GM18526 (cell line): Measurements from ENCODE around the gene CCDC68.

ENCODE experiments used
- POLR2A ChIP-seq: IDR thresholded peaks from 3 replicates; pipeline ENCODE4 v1.6.1; 2011; ENCODE audit not compliant: insufficient read length; ENCODE audit errors: extremely low read depth

Gene CCDC68

GRCh38 chr18:54945576-54946125 is 13.6 kb downstream of the CCDC68 start:
- no peak for TF ChIP-seq POLR2A

GRCh38 chr18:54942569-54942968 is 16.7 kb downstream of the CCDC68 start:
- TF ChIP-seq POLR2A = no peak

- no peak for TF ChIP-seq POLR2A
These were observed 17.1 kb downstream of the CCDC68 start for GRCh38 chr18:54942144-54942543.

GRCh38 chr18:54939361-54939917 is 19.8 kb downstream of the CCDC68 start:
- TF ChIP-seq POLR2A = no peak

GRCh38 chr18:54938506-54938905 is 20.8 kb downstream of the CCDC68 start:
- no peak for TF ChIP-seq POLR2A

- TF ChIP-seq POLR2A = no peak
These were observed 26.8 kb downstream of the CCDC68 start for GRCh38 chr18:54932472-54932871.

- TF ChIP-seq POLR2A = no peak
These were observed 28.1 kb downstream of the CCDC68 start for GRCh38 chr18:54931152-54931551.

- no peak for TF ChIP-seq POLR2A
These were observed 31.0 kb downstream of the CCDC68 start for GRCh38 chr18:54928236-54928635.

GRCh38 chr18:54926593-54927325 is 32.5 kb downstream of the CCDC68 start:
- no peak for TF ChIP-seq POLR2A

- no peak for TF ChIP-seq POLR2A
These were observed 34.3 kb downstream of the CCDC68 start for GRCh38 chr18:54924948-54925347.

- no peak for TF ChIP-seq POLR2A
These were observed 35.8 kb downstream of the CCDC68 start for GRCh38 chr18:54923339-54923956.

GRCh38 chr18:54919412-54919811 is 39.8 kb downstream of the CCDC68 start:
- no peak for TF ChIP-seq POLR2A

- no peak for TF ChIP-seq POLR2A
These were observed 41.2 kb downstream of the CCDC68 start for GRCh38 chr18:54918060-54918459.

- no peak for TF ChIP-seq POLR2A
These were observed 42.8 kb downstream of the CCDC68 start for GRCh38 chr18:54916507-54916906.

GRCh38 chr18:54914816-54915215 is 44.4 kb downstream of the CCDC68 start:
- no peak for TF ChIP-seq POLR2A

GRCh38 chr18:54911551-54911950 is 47.7 kb downstream of the CCDC68 start:
- TF ChIP-seq POLR2A = no peak
